Breast epithelium (tissue), 4 donors: ENCODE measurements around the gene NBEAL2. TPM values are rescaled to one million over a fixed set of nuclear protein-coding genes. Genes with fewer than 3 reads are reported as not detected.

ENCODE experiments used
- DNase-seq, 2 donors: peaks; one replicate each; pipeline ENCODE4 v3.0.0-alpha.2; 2019; ENCODE audit warnings: low spot score in 2 of 2
- H3K27ac ChIP-seq, 2 donors: fragments of 200-600 bp; sonication (generic) in 1 of 2; one replicate each; pipeline ENCODE4 v1.5.1; 2016 to 2019; ENCODE audit warnings: mild to moderate bottlenecking in 1 of 2
- H3K27me3 ChIP-seq, 2 donors: fragments of 200-600 bp; sonication (generic) in 1 of 2; one replicate each; pipeline versions ENCODE4 v1.5.1 to v1.6.0; 2017 to 2019; ENCODE audit warnings: control low read depth in 1 of 2, mild to moderate bottlenecking in 1 of 2
- H3K36me3 ChIP-seq: fragments of 200-600 bp; one replicate; pipeline ENCODE4 v1.5.1; 2019
- H3K4me1 ChIP-seq, 2 donors: fragments of 200-600 bp; sonication (generic); one replicate each; pipeline ENCODE4 v1.5.1; 2016 to 2019; ENCODE audit warnings: control low read depth in 1 of 2
- H3K4me3 ChIP-seq, 3 donors: fragments of 200-600 bp; sonication (generic); 1 replicate in 2 of 3; 2 replicates in 1 of 3; pipeline ENCODE4 v1.5.1; 2016 to 2019; ENCODE audit warnings: mild to moderate bottlenecking in 3 of 3, moderate library complexity in 2 of 3
- H3K9me3 ChIP-seq, 2 donors: fragments of 200-600 bp; sonication (generic) in 1 of 2; one replicate each; pipeline ENCODE4 v1.5.1; 2016 to 2019; ENCODE audit warnings: control low read depth in 1 of 2
- CTCF ChIP-seq, 3 donors: fragments of 450-650 bp; IDR thresholded peaks; one replicate each; pipeline ENCODE4 v1.5.1; 2016 to 2017; ENCODE audit warnings: antibody characterized with exemption in 3 of 3, mild to moderate bottlenecking in 3 of 3, moderate library complexity in 3 of 3
- POLR2A ChIP-seq: fragments of 450-650 bp; IDR thresholded peaks from one replicate; pipeline ENCODE4 v1.6.1; 2016; ENCODE audit warnings: antibody characterized with exemption, mild to moderate bottlenecking, moderate library complexity
- POLR2AphosphoS5 ChIP-seq, 3 donors: sonication (generic); formaldehyde crosslinking; IDR thresholded peaks; one replicate each; pipeline ENCODE4 v1.6.1; 2017; ENCODE audit warnings: antibody characterized with exemption in 3 of 3
- intact Hi-C: fragments of 100-400 bp; cut with DNase I; formaldehyde crosslinking; loops from one replicate; pipeline ENCODE4 v1.15.1; 2023; ENCODE audit warnings: low total_unique reads
- total RNA-seq, 3 donors: library from RNA; depleted of rRNA; stranded (reverse); fragments of >200 nt; gene quantifications; one replicate each; pipeline ENCODE4 v1.1.0, GENCODE V29; 2016

The NBEAL2 gene
- total RNA-seq, 3 donors from 2014 or later: 16.8 to 58.3 (median 54.4) TPM

DNA sequence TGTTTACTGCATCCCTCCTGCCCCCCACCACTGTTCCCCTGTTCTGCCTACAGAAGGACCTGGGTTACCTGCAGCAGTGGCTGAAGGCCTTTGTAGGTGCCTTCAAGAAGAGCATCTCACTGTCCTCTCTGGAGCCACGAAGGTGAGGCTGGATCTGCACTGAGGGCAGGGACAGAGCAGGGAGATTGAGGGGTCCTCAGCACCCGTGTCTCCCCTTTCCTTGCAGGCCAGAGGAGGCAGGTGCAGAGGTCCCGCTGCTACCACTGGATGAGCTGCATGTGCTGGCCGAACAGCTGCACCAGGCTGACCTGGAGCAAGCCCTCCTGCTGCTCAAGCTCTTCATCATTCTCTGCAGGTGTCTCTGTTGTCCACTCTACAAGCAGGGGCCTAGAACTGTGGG is 9.2 kb downstream of the NBEAL2 start:
- DNase-seq: no peak
- no peaks in the 10 kb centered on the region for H3K4me1 ChIP-seq
- H3K27ac ChIP-seq: peak overlapping the region in 1 of 2 donors; percentile 57
- no peaks in the 10 kb centered on the region for H3K27me3 ChIP-seq
- H3K4me3 ChIP-seq: no peak overlapping the region
- H3K36me3 ChIP-seq: no peaks in the 10 kb centered on the region
- H3K9me3 ChIP-seq: no peaks in the 10 kb centered on the region
- TF ChIP-seq CTCF (IDR thresholded peaks at IDR 0.05) (no peak), POLR2AphosphoS5 (IDR thresholded peaks at IDR 0.05) (no peak), POLR2A (no peak)
- intact Hi-C loops: no loop called here

DNA sequence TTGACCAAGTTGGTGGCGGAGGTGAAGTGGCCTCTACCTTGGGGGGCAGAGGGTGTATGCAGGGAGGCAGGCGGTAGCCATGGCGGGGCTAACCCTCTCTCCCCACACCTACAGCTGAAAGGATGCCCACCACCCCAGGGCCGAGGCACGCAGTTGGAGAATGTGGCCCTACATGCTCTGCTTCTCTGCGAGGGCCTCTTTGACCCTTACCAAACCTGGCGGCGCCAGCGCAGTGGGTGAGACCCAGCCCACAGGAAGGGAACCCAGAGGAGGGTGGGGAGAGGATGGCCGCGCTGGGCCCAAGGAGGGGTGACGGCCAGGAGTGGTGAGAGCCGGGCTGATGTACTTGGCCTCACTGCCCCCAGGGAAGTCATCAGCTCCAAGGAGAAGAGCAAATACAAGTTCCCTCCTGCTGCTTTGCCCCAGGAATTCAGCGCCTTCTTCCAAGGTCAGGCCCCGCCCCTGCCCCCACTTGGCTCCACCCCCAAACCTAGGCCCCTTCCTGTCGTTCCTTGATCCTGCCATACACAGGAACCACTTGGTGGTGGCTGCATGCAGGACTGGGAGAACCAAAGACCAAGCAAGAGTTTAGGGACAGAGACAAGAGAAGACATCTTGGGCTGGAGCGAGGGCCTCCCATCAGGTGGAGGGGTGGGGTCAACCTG is 9.8 kb downstream of the NBEAL2 start:
- no peak overlapping the region for H3K27ac ChIP-seq
- intact Hi-C loops: no loop called here
- H3K4me3 ChIP-seq: no peak overlapping the region
- no peaks in the 10 kb centered on the region for H3K9me3 ChIP-seq
- no peaks in the 10 kb centered on the region for H3K36me3 ChIP-seq
- DNase-seq: no peak
- H3K4me1 ChIP-seq: no peaks in the 10 kb centered on the region
- no peaks in the 10 kb centered on the region for H3K27me3 ChIP-seq
- no peak for TF ChIP-seq POLR2AphosphoS5 (IDR thresholded peaks at IDR 0.05)
- no peak for TF ChIP-seq CTCF (IDR thresholded peaks at IDR 0.05)
- TF ChIP-seq POLR2A: no peak

DNA sequence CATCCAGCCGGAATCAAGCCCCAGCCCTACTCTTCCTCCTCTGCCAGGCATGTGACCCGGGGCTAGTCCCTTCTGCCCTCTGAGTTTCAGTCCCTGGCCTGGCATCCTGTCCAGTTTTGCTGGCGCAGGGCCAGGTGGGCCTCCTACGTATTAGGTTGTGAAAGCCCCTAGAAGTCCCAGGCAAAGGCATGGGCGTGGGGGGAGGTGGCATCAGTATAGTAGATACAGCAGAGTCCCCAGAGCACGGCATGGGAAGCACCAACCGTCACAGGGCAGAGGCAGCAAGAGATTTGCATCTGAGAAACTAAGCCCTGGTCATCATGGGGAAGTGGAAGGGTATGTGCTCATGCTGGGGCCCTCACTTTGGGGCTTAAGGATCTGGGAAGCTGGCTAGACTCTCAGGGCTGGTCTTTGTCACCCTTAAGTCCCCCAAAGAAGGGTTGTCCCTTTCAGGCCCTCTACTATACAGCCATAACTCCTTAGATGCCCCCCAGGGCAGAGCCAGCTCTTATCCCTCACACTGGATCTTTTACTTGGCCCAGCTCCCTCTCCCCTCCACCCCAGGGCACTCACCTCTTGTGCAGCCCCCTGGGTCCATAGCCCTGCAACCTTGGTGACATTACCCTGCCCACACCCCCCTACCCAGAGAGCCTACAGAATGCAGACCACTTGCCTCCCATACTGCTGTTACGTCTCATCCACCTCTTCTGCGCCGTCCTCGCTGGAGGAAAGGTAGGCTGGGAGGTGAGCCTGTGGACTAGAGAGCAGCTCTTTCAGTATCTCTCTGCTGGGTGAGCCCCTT is 11.3 kb downstream of the NBEAL2 start:
- Histone ChIP-seq H3K36me3 (no peaks in the 10 kb centered on the region), H3K4me1 (no peaks in the 10 kb centered on the region), H3K27ac (no peak overlapping the region), H3K9me3 (no peaks in the 10 kb centered on the region), H3K27me3 (no peaks in the 10 kb centered on the region), H3K4me3 (no peak overlapping the region)
- no peak for DNase-seq
- intact Hi-C loops: no loop called here
- no peak for TF ChIP-seq POLR2AphosphoS5 (IDR thresholded peaks at IDR 0.05)
- TF ChIP-seq POLR2A: no peak
- TF ChIP-seq CTCF (IDR thresholded peaks at IDR 0.05): no peak

GRCh38 chr3:46991406-46992165 is 12.1 kb downstream of the NBEAL2 start:
- H3K27me3 ChIP-seq: no peaks in the 10 kb centered on the region
- DNase-seq: no peak
- TF ChIP-seq POLR2A (no peak), CTCF (IDR thresholded peaks at IDR 0.05) (no peak), POLR2AphosphoS5 (IDR thresholded peaks at IDR 0.05) (no peak)
- no peaks in the 10 kb centered on the region for H3K36me3 ChIP-seq
- H3K9me3 ChIP-seq: no peaks in the 10 kb centered on the region
- H3K27ac ChIP-seq: no peak overlapping the region
- intact Hi-C loops: no loop called here
- H3K4me3 ChIP-seq: no peak overlapping the region
- no peaks in the 10 kb centered on the region for H3K4me1 ChIP-seq

DNA sequence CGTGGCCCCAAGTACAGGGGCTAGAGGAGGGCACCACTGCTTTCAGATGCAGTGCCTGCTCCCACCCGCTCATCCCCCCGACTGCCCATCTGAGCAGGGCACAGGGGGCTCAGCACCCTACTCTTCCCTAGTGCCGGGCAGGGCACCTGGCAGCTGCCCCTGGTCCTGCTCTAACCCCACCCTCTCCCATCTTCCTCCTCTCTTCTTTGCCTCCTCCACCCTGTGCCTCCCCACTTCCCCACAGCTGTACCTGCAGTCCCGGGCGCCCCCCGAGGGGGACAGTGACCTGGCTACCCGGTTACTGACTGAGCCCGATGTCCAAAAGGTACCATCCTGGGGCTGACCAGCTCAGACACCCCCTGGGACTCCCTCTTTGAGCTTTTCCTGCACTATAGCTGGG is 12.8 kb downstream of the NBEAL2 start:
- TF ChIP-seq POLR2A: no peak
- no peak for TF ChIP-seq CTCF (IDR thresholded peaks at IDR 0.05)
- no peak for TF ChIP-seq POLR2AphosphoS5 (IDR thresholded peaks at IDR 0.05)
- no peak for DNase-seq
- intact Hi-C loops: no loop called here
- H3K27me3 ChIP-seq: no peaks in the 10 kb centered on the region
- H3K4me3 ChIP-seq: no peak overlapping the region
- H3K4me1 ChIP-seq: no peaks in the 10 kb centered on the region
- no peaks in the 10 kb centered on the region for H3K9me3 ChIP-seq
- H3K36me3 ChIP-seq: no peaks in the 10 kb centered on the region
- no peak overlapping the region for H3K27ac ChIP-seq
